Neural crest cell (in vitro differentiated cells): ENCODE data around the gene CPD. TPM values are rescaled to one million over a fixed set of nuclear protein-coding genes. Genes with fewer than 3 reads are reported as not detected.
"Not testable (repeated sequence)": the region's sequence is repeated elsewhere in the genome, so short reads cannot be mapped to it uniquely, and the experiment has no call there.

Source experiments
- DNase-seq: peaks from one replicate; pipeline ENCODE4 v3.0.0; 2021; ENCODE audit warnings: low read depth, mixed read lengths, low spot score
- H3K27ac Mint-ChIP-seq: one replicate; pipeline ENCODE4 v1.8.0; 2021; ENCODE audit warnings: mild to moderate bottlenecking, mixed read lengths; ENCODE audit not compliant: unreplicated experiment
- H3K27me3 Mint-ChIP-seq: 2 replicates; pipeline ENCODE4 v1.8.0; 2021; ENCODE audit warnings: low read depth, mild to moderate bottlenecking, mixed read lengths
- H3K36me3 Mint-ChIP-seq: 2 replicates; pipeline ENCODE4 v1.8.0; 2021; ENCODE audit warnings: low read depth, mild to moderate bottlenecking, mixed read lengths
- H3K4me1 Mint-ChIP-seq: 2 replicates; pipeline ENCODE4 v1.8.0; 2021; ENCODE audit warnings: mixed read lengths
- H3K4me3 Mint-ChIP-seq: one replicate; pipeline ENCODE4 v1.8.0; 2021; ENCODE audit warnings: mild to moderate bottlenecking, mixed read lengths
- H3K9me3 Mint-ChIP-seq: 2 replicates; pipeline ENCODE4 v1.8.0; 2021; ENCODE audit warnings: mixed read lengths
- CTCF ChIP-seq: fragments of 200-600 bp; sonication (generic); conservative IDR thresholded peaks from 2 replicates; pipeline ENCODE4 v1.5.0; 2021; ENCODE audit warnings: antibody characterized with exemption, mild to moderate bottlenecking
- total RNA-seq: library from RNA; stranded (reverse); gene quantifications from 2 replicates; pipeline ENCODE4 v1.2.1, GENCODE V29; 2021

The CPD gene
- total RNA-seq, 1 donor from 2014 or later = 48.4 TPM

- Mint-ChIP-seq H3K36me3 (peaks cover 23% of the 10 kb centered on the region), H3K27ac (no peak overlapping the region), H3K4me3 (no peak overlapping the region), H3K4me1 (no peaks in the 10 kb centered on the region), H3K27me3 (no peaks in the 10 kb centered on the region), H3K9me3 (no peaks in the 10 kb centered on the region)
- no peak for TF ChIP-seq CTCF
- DNase-seq = no peak
Measured at GRCh38 chr17:30443721-30444120, 65.0 kb downstream of the CPD start.

- DNase-seq, H3K27me3 Mint-ChIP-seq, H3K4me3 Mint-ChIP-seq, H3K9me3 Mint-ChIP-seq, H3K4me1 Mint-ChIP-seq: not testable (repeated sequence)
- H3K27ac Mint-ChIP-seq = peak overlapping the region; percentile 24
- H3K36me3 Mint-ChIP-seq = peaks cover 27% of the 10 kb centered on the region
Measured at GRCh38 chr17:30446640-30447039, 67.9 kb downstream of the CPD start.

- peaks cover 34% of the 10 kb centered on the region for H3K36me3 Mint-ChIP-seq
- H3K4me1 Mint-ChIP-seq = no peaks in the 10 kb centered on the region
- no peaks in the 10 kb centered on the region for H3K27me3 Mint-ChIP-seq
- H3K4me3 Mint-ChIP-seq = no peak overlapping the region
- no peaks in the 10 kb centered on the region for H3K9me3 Mint-ChIP-seq
- no peak overlapping the region for H3K27ac Mint-ChIP-seq
- DNase-seq = no peak
- no peak for TF ChIP-seq CTCF
Measured at GRCh38 chr17:30449480-30449879, 70.8 kb downstream of the CPD start.

- DNase-seq = no peak
- Mint-ChIP-seq H3K9me3 (no peaks in the 10 kb centered on the region), H3K4me1 (no peaks in the 10 kb centered on the region), H3K36me3 (peaks cover 34% of the 10 kb centered on the region), H3K27me3 (no peaks in the 10 kb centered on the region), H3K4me3 (no peak overlapping the region), H3K27ac (no peak overlapping the region)
- TF ChIP-seq CTCF = no peak
Measured at GRCh38 chr17:30450125-30451027, 71.6 kb downstream of the CPD start.

- Mint-ChIP-seq H3K27me3 (no peaks in the 10 kb centered on the region), H3K9me3 (no peaks in the 10 kb centered on the region), H3K27ac (no peak overlapping the region), H3K36me3 (peaks cover 34% of the 10 kb centered on the region), H3K4me3 (no peak overlapping the region), H3K4me1 (no peaks in the 10 kb centered on the region)
- no peak for DNase-seq
- no peak for TF ChIP-seq CTCF
Measured at GRCh38 chr17:30454635-30455034, 75.9 kb downstream of the CPD start.

GRCh38 chr17:30458371-30458770 is 79.6 kb downstream of the CPD start:
- TF ChIP-seq CTCF = no peak
- Mint-ChIP-seq H3K4me1 (no peaks in the 10 kb centered on the region), H3K9me3 (no peaks in the 10 kb centered on the region), H3K27ac (no peak overlapping the region), H3K27me3 (no peaks in the 10 kb centered on the region), H3K36me3 (peaks cover 24% of the 10 kb centered on the region), H3K4me3 (no peak overlapping the region)
- DNase-seq = no peak

- H3K27me3 Mint-ChIP-seq, H3K4me3 Mint-ChIP-seq, H3K27ac Mint-ChIP-seq, H3K9me3 Mint-ChIP-seq, H3K4me1 Mint-ChIP-seq, DNase-seq: not testable (repeated sequence)
- peaks cover 24% of the 10 kb centered on the region for H3K36me3 Mint-ChIP-seq
Measured at GRCh38 chr17:30458797-30459413, 80.2 kb downstream of the CPD start.
